GM23338 (cell line): ENCODE results near the gene KIAA1191. TPM values are rescaled to one million over a fixed set of nuclear protein-coding genes. Genes with fewer than 3 reads are reported as not detected.

Experiments used
- CREB1 ChIP-seq: fragments of 250-450 bp; sonication (Bioruptor Pico); IDR thresholded peaks from 2 replicates; pipeline ENCODE4 v1.5.0; 2020; ENCODE audit warnings: low read depth, mild to moderate bottlenecking, moderate library complexity
- EZH2 ChIP-seq: fragments of 200-600 bp; sonication (generic); IDR thresholded peaks from one replicate; pipeline ENCODE4 v1.8.0; 2017; ENCODE audit warnings: antibody characterized with exemption, mild to moderate bottlenecking, low read depth; ENCODE audit not compliant: unreplicated experiment
- ZNF114 ChIP-seq: fragments of 250-450 bp; sonication (Bioruptor Pico); IDR thresholded peaks from 2 replicates; pipeline ENCODE4 v1.5.0; 2020; ENCODE audit warnings: mild to moderate bottlenecking, moderate library complexity
- polyA plus RNA-seq: library from polyadenylated mRNA; unstranded; fragments of >200 nt; fragmentation: Nextera tagmentation; extraction: Ambion mirVana; gene quantifications from 2 replicates; pipeline ENCODE4 v1.2.1, GENCODE V29; 2016
- total RNA-seq: library from RNA; depleted of rRNA; stranded (reverse); fragments of >200 nt; shearing (Covaris generic); gene quantifications from 2 replicates; pipeline ENCODE4 v1.2.3, GENCODE V29; 2014
- TF ChIP-seq, protein P1 (sequence below): fragments of 250-450 bp; sonication (Bioruptor Pico); IDR thresholded peaks from 2 replicates; pipeline ENCODE4 v1.5.0; 2020; ENCODE audit warnings: mild to moderate bottlenecking, moderate library complexity
- TF ChIP-seq, protein P2 (sequence below), 2 experiments: fragments of 200-600 bp in 1 of 2; sonication (generic) in 1 of 2; conservative IDR thresholded peaks; 2 replicates each; pipeline versions ENCODE4 v1.5.1 to v1.6.1; 2016 to 2017; ENCODE audit warnings: antibody characterized with exemption in 2 of 2, low read depth in 2 of 2, mild to moderate bottlenecking in 2 of 2, moderate library complexity in 1 of 2

The KIAA1191 gene
- total and polyA plus RNA-seq, 2 experiments from 2014 or later, result 52.3 to 87.2 TPM

DNA sequence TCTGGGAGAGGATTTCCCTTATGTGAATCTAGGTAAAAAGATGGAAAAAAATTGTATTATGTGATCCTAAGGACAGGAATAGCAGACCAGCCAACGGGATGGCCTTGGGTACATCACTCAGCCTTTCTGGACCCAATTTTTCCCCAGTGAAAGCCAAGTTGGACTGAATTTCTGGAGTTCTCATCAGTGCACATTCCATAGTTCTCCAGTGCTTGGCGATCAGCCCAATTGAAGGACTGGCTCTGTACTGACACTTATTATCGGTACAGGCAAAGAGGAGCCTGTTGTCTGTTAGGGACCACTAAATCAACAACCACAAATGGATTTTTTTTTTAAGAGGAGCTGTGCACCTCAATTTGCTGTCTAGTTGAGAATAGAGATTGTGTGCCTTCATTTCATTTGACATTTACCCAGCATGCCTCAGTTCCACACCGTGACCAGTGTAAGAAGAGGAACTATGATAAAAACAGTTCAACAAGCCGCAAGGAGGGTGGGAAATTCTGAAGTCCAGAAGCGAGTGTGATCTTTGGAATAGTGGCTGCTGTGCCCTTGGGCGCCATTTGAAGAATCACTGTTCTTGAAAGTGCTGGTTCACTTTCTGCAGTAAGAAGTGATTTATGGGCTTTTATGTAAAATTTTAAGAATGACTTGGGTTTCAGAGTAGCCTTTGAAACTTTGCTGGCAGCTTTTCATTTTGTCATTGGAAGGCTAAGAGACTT is 11.7 kb upstream of the KIAA1191 start (continued):
- TF ChIP-seq, protein P1, sequence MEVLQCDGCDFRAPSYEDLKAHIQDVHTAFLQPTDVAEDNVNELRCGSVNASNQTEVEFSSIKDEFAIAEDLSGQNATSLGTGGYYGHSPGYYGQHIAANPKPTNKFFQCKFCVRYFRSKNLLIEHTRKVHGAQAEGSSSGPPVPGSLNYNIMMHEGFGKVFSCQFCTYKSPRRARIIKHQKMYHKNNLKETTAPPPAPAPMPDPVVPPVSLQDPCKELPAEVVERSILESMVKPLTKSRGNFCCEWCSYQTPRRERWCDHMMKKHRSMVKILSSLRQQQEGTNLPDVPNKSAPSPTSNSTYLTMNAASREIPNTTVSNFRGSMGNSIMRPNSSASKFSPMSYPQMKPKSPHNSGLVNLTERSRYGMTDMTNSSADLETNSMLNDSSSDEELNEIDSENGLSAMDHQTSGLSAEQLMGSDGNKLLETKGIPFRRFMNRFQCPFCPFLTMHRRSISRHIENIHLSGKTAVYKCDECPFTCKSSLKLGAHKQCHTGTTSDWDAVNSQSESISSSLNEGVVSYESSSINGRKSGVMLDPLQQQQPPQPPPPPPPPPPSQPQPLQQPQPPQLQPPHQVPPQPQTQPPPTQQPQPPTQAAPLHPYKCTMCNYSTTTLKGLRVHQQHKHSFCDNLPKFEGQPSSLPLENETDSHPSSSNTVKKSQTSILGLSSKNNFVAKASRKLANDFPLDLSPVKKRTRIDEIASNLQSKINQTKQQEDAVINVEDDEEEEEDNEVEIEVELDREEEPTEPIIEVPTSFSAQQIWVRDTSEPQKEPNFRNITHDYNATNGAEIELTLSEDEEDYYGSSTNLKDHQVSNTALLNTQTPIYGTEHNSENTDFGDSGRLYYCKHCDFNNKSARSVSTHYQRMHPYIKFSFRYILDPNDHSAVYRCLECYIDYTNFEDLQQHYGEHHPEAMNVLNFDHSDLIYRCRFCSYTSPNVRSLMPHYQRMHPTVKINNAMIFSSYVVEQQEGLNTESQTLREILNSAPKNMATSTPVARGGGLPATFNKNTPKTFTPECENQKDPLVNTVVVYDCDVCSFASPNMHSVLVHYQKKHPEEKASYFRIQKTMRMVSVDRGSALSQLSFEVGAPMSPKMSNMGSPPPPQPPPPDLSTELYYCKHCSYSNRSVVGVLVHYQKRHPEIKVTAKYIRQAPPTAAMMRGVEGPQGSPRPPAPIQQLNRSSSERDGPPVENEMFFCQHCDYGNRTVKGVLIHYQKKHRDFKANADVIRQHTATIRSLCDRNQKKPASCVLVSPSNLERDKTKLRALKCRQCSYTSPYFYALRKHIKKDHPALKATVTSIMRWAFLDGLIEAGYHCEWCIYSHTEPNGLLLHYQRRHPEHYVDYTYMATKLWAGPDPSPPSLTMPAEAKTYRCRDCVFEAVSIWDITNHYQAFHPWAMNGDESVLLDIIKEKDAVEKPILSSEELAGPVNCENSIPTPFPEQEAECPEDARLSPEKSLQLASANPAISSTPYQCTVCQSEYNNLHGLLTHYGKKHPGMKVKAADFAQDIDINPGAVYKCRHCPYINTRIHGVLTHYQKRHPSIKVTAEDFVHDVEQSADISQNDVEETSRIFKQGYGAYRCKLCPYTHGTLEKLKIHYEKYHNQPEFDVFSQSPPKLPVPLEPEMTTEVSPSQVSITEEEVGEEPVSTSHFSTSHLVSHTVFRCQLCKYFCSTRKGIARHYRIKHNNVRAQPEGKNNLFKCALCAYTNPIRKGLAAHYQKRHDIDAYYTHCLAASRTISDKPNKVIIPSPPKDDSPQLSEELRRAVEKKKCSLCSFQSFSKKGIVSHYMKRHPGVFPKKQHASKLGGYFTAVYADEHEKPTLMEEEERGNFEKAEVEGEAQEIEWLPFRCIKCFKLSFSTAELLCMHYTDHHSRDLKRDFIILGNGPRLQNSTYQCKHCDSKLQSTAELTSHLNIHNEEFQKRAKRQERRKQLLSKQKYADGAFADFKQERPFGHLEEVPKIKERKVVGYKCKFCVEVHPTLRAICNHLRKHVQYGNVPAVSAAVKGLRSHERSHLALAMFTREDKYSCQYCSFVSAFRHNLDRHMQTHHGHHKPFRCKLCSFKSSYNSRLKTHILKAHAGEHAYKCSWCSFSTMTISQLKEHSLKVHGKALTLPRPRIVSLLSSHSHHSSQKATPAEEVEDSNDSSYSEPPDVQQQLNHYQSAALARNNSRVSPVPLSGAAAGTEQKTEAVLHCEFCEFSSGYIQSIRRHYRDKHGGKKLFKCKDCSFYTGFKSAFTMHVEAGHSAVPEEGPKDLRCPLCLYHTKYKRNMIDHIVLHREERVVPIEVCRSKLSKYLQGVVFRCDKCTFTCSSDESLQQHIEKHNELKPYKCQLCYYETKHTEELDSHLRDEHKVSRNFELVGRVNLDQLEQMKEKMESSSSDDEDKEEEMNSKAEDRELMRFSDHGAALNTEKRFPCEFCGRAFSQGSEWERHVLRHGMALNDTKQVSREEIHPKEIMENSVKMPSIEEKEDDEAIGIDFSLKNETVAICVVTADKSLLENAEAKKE (CRISPR knock-in tag), result no peak
- TF ChIP-seq ZNF114 (CRISPR knock-in tag) (no peak), EZH2 (no peak), CREB1 (no peak)
- TF ChIP-seq, protein P2, sequence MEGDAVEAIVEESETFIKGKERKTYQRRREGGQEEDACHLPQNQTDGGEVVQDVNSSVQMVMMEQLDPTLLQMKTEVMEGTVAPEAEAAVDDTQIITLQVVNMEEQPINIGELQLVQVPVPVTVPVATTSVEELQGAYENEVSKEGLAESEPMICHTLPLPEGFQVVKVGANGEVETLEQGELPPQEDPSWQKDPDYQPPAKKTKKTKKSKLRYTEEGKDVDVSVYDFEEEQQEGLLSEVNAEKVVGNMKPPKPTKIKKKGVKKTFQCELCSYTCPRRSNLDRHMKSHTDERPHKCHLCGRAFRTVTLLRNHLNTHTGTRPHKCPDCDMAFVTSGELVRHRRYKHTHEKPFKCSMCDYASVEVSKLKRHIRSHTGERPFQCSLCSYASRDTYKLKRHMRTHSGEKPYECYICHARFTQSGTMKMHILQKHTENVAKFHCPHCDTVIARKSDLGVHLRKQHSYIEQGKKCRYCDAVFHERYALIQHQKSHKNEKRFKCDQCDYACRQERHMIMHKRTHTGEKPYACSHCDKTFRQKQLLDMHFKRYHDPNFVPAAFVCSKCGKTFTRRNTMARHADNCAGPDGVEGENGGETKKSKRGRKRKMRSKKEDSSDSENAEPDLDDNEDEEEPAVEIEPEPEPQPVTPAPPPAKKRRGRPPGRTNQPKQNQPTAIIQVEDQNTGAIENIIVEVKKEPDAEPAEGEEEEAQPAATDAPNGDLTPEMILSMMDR (conservative IDR thresholded peaks at IDR 0.05; ENCODE audit: low read depth in 2 of 2), result no peak
